DND-41 (cell line): ENCODE data around the gene PKDREJ.
A peak's percentile ranks its signal among the peaks of the same experiment; 100 is the strongest.

Experiments used
- ATAC-seq: fragments of 200-7000 bp; cut with Tn5 transposase; 3 replicates; pipeline ENCODE4 v1.9.1; 2021; ENCODE audit warnings: low read depth; ENCODE audit not compliant: insufficient read depth
- DNase-seq: peaks from one replicate; pipeline ENCODE4 v3.0.0-alpha.2; 2020
- H2AFZ ChIP-seq: 2 replicates; pipeline ENCODE4 v1.6.0; 2012; ENCODE audit warnings: low read depth, low read length
- H3K27ac ChIP-seq: 2 replicates; pipeline ENCODE4 v1.5.1; 2012; ENCODE audit warnings: low read length, inconsistent platforms
- H3K27me3 ChIP-seq: fragments of 200-600 bp; sonication (generic); 2 replicates; pipeline ENCODE4 v1.6.0; 2012; ENCODE audit warnings: low read length, mild to moderate bottlenecking, inconsistent platforms; ENCODE audit not compliant: insufficient read depth, poor library complexity
- H3K36me3 ChIP-seq: 2 replicates; pipeline ENCODE4 v1.5.1; 2012; ENCODE audit warnings: low read length, inconsistent platforms; ENCODE audit not compliant: insufficient read depth
- H3K4me1 ChIP-seq: 2 replicates; pipeline ENCODE4 v1.5.1; 2012; ENCODE audit warnings: mild to moderate bottlenecking, low read length; ENCODE audit not compliant: insufficient read depth
- H3K4me2 ChIP-seq: 2 replicates; pipeline ENCODE4 v1.6.0; 2012; ENCODE audit warnings: mild to moderate bottlenecking, moderate library complexity, low read length, inconsistent platforms; ENCODE audit not compliant: insufficient read depth
- H3K4me3 ChIP-seq, 2 experiments: fragments of 200-600 bp in 1 of 2; shearing (Covaris generic) in 1 of 2; 2 replicates each; pipeline ENCODE4 v1.5.1; 2012 to 2016; ENCODE audit warnings: inconsistent platforms in 2 of 2, low read length in 2 of 2, mild to moderate bottlenecking in 2 of 2, low read depth in 1 of 2, moderate library complexity in 1 of 2
- H3K79me2 ChIP-seq: 2 replicates; pipeline ENCODE4 v1.6.0; 2012; ENCODE audit warnings: low read length, inconsistent platforms; ENCODE audit not compliant: insufficient read depth
- H3K9ac ChIP-seq: 2 replicates; pipeline ENCODE4 v1.6.0; 2012; ENCODE audit warnings: low read depth, mild to moderate bottlenecking, inconsistent platforms, low read length, moderate library complexity
- H3K9me3 ChIP-seq: 2 replicates; pipeline ENCODE4 v1.5.1; 2012; ENCODE audit warnings: low read length, moderate library complexity, mild to moderate bottlenecking, inconsistent platforms; ENCODE audit not compliant: insufficient read depth, severe bottlenecking
- H4K20me1 ChIP-seq: 2 replicates; pipeline ENCODE4 v1.6.0; 2012; ENCODE audit warnings: low read length; ENCODE audit not compliant: insufficient read depth
- CTCF ChIP-seq: IDR thresholded peaks from 2 replicates; pipeline ENCODE4 v1.5.1; 2012; ENCODE audit warnings: borderline replicate concordance, low read length, moderate library complexity, mild to moderate bottlenecking; ENCODE audit not compliant: poor library complexity, severe bottlenecking; ENCODE audit errors: extremely low read depth
- EZH2 ChIP-seq: IDR thresholded peaks from 3 replicates; pipeline ENCODE4 v1.6.1; 2012; ENCODE audit warnings: borderline replicate concordance, low read depth, mild to moderate bottlenecking, moderate library complexity, low read length, inconsistent platforms; ENCODE audit not compliant: severe bottlenecking

PKDREJ gene

GRCh38 chr22:46220921-46221320, 42.2 kb downstream of the PKDREJ start:
- no peaks in the 10 kb centered on the region for H3K27me3 ChIP-seq
- H3K27ac ChIP-seq, result no peak overlapping the region
- 0 out of 2 replicates have a peak, but pooled peaks cover 3% of the 10 kb centered on the region for H3K4me1 ChIP-seq
- H3K4me3 ChIP-seq, result no peak overlapping the region
- H3K79me2 ChIP-seq, result no peaks in the 10 kb centered on the region
- H4K20me1 ChIP-seq, result no peaks in the 10 kb centered on the region
- ATAC-seq (no peak), DNase-seq (no peak)
- no peak overlapping the region for H3K9ac ChIP-seq
- H3K36me3 ChIP-seq, result peaks cover 71% of the 10 kb centered on the region
- H3K4me2 ChIP-seq, result no peak overlapping the region
- no peaks in the 10 kb centered on the region for H3K9me3 ChIP-seq
- no peak overlapping the region for H2AFZ ChIP-seq
- TF ChIP-seq EZH2, result no peak
- no peak for TF ChIP-seq CTCF

- H2AFZ ChIP-seq, result no peak overlapping the region
- H3K4me2 ChIP-seq, result no peak overlapping the region
- peaks cover 70% of the 10 kb centered on the region for H3K36me3 ChIP-seq
- no peak for TF ChIP-seq CTCF
- no peak for TF ChIP-seq EZH2
- no peaks in the 10 kb centered on the region for H3K27me3 ChIP-seq
- DNase-seq, result peak; percentile 45
- H3K27ac ChIP-seq, result peak overlapping the region; percentile 53
- H3K9me3 ChIP-seq, result no peaks in the 10 kb centered on the region
- H4K20me1 ChIP-seq, result no peaks in the 10 kb centered on the region
- peak; percentile 47; the same call in 2 of the 3 replicates for ATAC-seq
- no peaks in the 10 kb centered on the region for H3K79me2 ChIP-seq
- 0 out of 2 replicates have a peak, but pooled peaks cover 3% of the 10 kb centered on the region for H3K4me1 ChIP-seq
- H3K4me3 ChIP-seq, result no peak overlapping the region
- H3K9ac ChIP-seq, result no peak overlapping the region
Measured at GRCh38 chr22:46219636-46220035, 43.5 kb downstream of the PKDREJ start.

DNA sequence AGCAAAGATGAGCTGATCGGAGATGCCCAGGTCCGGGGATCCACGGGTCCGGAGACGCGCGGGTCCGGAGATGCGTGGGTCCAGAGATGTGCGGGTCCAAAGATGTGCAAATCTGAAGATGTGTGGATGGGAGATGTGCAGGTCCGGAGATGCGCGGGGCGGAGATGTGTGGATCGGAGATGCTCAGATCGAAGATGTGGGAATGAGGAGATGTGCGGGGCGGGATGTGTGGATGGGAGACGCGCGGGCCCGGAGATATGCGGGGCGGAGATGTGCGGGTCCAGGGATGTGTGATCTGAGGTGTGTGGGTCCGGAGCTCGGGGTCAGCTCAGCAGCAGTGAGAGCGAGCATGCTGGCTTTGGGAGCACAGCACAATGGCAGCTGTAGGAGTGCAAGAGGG, 48.5 kb downstream of the PKDREJ start:
- Histone ChIP-seq H3K9me3 (no peaks in the 10 kb centered on the region), H3K27me3 (no peaks in the 10 kb centered on the region), H3K4me3 (no peak overlapping the region), H3K27ac (no peak overlapping the region), H3K9ac (no peak overlapping the region), H3K4me2 (no peak overlapping the region), H4K20me1 (no peaks in the 10 kb centered on the region), H2AFZ (no peak overlapping the region), H3K36me3 (peaks cover 78% of the 10 kb centered on the region), H3K79me2 (no peaks in the 10 kb centered on the region), H3K4me1 (0 out of 2 replicates have a peak, but pooled peaks cover 3% of the 10 kb centered on the region)
- no peak for TF ChIP-seq EZH2
- no peak for TF ChIP-seq CTCF
- no peak for DNase-seq
- no peak for ATAC-seq

DNA sequence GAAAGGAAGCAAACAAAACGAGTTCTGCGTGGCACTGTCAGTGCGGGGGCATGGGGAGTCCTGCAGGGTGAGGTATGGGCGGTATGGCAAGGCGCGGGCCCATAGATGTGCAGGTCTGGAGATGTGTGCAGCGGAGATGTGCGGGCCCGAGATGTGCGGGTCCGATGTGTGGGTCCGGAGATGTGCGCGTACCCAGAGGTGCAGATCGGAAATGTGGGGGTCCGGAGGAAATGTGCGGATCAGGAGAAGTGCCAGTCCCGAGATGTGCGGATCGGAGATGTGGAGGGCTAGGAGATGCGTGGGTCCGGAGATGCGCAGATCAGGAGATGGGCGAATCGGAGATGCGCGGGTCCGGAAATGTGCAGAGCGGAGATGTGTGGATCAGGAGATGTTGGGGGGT, 49.0 kb downstream of the PKDREJ start:
- Histone ChIP-seq H4K20me1 (no peaks in the 10 kb centered on the region), H3K4me3 (no peak overlapping the region), H3K27me3 (no peaks in the 10 kb centered on the region), H3K4me1 (no peaks in the 10 kb centered on the region), H3K36me3 (peaks cover 78% of the 10 kb centered on the region), H3K9ac (no peak overlapping the region), H2AFZ (no peak overlapping the region), H3K4me2 (no peak overlapping the region), H3K79me2 (no peaks in the 10 kb centered on the region), H3K9me3 (peaks cover 4% of the 10 kb centered on the region), H3K27ac (no peak overlapping the region)
- ATAC-seq (no peak), DNase-seq (no peak)
- TF ChIP-seq CTCF, result no peak
- no peak for TF ChIP-seq EZH2
